ENCODE results near the gene MRPL46. TPM values are rescaled to one million over a fixed set of nuclear protein-coding genes. Genes with fewer than 3 reads are reported as not detected.
A peak's percentile ranks its signal among the peaks of the same experiment; 100 is the strongest.

The MRPL46 gene
- total RNA-seq, 8 experiments from 2014 or later, result 22.8 to 35.8 (median 30.1) TPM

DNA sequence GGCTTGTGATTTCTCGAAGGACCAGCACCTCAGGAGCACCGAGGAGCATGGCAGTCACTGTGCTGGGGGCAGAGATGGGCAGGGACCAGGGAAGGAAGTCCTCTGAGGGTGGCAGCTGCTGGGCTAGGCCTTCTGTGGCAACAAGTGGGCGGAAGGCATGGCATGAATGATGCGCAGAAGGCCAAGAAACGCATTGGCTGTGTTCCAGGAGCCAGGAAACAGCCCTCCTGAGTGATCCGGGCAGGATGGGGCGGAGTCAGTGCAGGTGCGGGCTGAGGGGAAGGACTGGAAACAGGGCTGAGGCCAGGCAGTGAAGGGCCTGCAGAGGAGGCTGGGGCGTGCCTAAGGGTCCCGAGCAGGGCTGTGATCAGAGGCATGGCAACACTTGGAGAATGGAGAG, 24.0 kb upstream of the MRPL46 start:
- H3K27ac ChIP-seq, result no peak overlapping the region
- in situ Hi-C loops (cut with MboI; ENCODE audit: low pct_unique_long_range_greater_than_20kb in 2 of 9, low sequenced_read_pairs in 9 of 9, unreplicated experiment in 9 of 9), result loop anchor here in 5 of 9 experiments (10.0 to 25.0 kb wide), 3 partner anchors 121 to 521 kb away; partner anchors contain the start of gene AEN (in 3 of the 5)
- 57 to 100% (median 76%) methylated on average over 1 to 6 of the region's 10 CpGs; no CpG with 5 or more reads in 3 of the 10 experiments for WGBS, 10 experiments
- ATAC-seq (replicated peaks in 6 of 8), result peak in 1 of 8 experiments; percentile 16
- no peak overlapping the region for H3K4me3 ChIP-seq
- peaks cover 6 to 12% of the 10 kb centered on the region in 2 donors for H3K4me1 ChIP-seq (replicated peaks in 1 of 2)

DNA sequence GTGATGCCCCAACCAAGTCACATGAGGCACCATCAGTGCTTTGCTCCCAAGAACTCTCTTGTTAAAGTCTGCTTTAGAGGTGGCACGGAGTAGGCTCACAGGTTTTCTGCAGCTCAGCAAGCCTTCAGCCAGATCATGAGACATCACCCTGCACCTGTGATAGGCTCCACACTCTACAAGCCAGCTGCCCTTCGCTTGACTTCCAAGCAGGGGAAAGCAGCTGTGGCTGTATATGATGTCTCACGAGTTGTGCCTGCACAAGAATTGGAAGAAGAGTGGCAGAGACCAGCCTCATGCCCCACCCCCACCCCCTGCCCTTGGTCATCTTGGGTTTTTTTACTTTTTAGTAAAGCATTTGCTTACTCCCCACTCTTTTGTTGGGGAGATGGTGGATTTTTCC, 22.8 kb upstream of the MRPL46 start:
- Histone ChIP-seq H3K27ac (no peak overlapping the region), H3K4me1 (replicated peaks in 1 of 2) (peaks cover 10 to 20% of the 10 kb centered on the region in 2 donors), H3K4me3 (no peak overlapping the region)
- ATAC-seq (replicated peaks in 6 of 8), result no peak
- WGBS, 10 experiments, result 71 to 100% (median 86%) methylated on average over 1 to 2 of the region's 3 CpGs; no CpG with 5 or more reads in 5 of the 10 experiments
- in situ Hi-C loops (cut with MboI; ENCODE audit: low pct_unique_long_range_greater_than_20kb in 2 of 9, low sequenced_read_pairs in 9 of 9, unreplicated experiment in 9 of 9), result loop anchor here in 5 of 9 experiments (10.0 to 25.0 kb wide), 3 partner anchors 122 to 522 kb away; partner anchors contain the start of gene AEN (in 3 of the 5)

DNA sequence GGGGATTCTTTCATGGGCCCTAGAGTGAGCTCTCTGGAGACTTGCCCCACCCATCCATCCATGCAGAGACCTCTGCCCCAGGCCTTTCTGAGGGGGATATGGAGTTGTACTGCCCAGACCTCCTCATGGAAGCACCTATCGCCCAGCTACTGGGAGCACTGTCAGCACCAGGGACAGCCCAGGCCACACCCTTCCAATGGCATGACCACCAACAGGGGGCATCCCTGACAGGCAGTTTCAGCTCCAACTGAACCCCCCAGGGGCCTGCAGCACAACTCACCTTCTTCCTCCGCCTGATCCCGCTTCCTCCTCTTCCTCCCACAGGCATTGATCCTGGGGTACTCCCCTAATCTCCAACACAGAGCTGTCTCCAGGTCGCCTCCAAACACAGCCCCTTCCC, 22.1 kb upstream of the MRPL46 start:
- ATAC-seq (replicated peaks in 6 of 8), result no peak
- Histone ChIP-seq H3K4me3 (no peak overlapping the region), H3K4me1 (replicated peaks in 1 of 2) (peaks cover 16 to 27% of the 10 kb centered on the region in 2 donors), H3K27ac (no peak overlapping the region)
- in situ Hi-C loops (cut with MboI; ENCODE audit: low pct_unique_long_range_greater_than_20kb in 2 of 9, low sequenced_read_pairs in 9 of 9, unreplicated experiment in 9 of 9), result loop anchor here in 5 of 9 experiments (10.0 to 25.0 kb wide), 3 partner anchors 123 to 523 kb away; partner anchors contain the start of gene AEN (in 3 of the 5)
- WGBS, 10 experiments, result 40 to 100% (median 90%) methylated on average over 1 to 2 of the region's 4 CpGs; no CpG with 5 or more reads in 5 of the 10 experiments

DNA sequence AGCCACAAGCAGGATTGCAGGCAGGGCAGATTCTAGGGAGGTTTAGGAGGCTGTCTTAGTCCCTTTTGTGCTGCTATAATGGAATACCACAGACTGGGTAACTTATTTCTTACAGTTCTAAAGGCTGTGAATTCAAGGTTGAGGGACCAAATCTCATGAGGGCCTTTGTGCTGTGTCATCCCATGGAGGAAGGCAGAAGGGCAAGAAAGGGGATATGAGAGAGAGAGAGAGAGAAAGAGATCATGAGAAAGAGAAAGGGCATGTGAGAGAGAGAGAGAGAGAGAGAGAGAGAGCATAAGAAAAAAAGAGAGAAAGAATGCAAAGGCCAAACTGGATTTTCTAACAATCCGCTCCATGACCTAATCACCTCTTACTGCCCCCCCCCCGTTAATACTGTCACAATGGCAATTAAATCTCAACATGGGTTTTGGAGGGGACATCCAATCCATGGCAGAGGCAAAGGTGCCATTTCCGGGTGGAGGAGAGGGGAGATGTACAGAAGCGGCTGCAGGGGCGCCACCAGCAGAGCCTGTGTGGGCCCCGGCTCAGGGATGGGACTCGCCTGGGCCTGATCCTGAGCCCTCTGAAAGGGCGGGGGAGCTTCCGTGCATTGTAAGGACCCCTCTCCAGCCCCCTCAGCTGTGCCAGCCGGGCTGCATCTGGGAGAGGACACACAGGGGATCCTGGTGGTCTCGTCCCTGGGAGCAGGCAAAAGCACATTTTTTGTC, 20.8 kb upstream of the MRPL46 start:
- Histone ChIP-seq H3K4me1 (replicated peaks in 1 of 2) (peaks cover 16 to 30% of the 10 kb centered on the region in 2 donors), H3K4me3 (no peak overlapping the region), H3K27ac (no peak overlapping the region)
- in situ Hi-C loops (cut with MboI; ENCODE audit: low pct_unique_long_range_greater_than_20kb in 2 of 9, low sequenced_read_pairs in 9 of 9, unreplicated experiment in 9 of 9), result loop anchor here in 5 of 9 experiments (10.0 to 25.0 kb wide), 3 partner anchors 124 to 524 kb away; partner anchors contain the start of gene AEN (in 3 of the 5)
- WGBS, 10 experiments, result 43 to 78% (median 50%) methylated on average over 1 to 3 of the region's 11 CpGs; no CpG with 5 or more reads in 5 of the 10 experiments
- no peak for ATAC-seq (replicated peaks in 6 of 8)

DNA sequence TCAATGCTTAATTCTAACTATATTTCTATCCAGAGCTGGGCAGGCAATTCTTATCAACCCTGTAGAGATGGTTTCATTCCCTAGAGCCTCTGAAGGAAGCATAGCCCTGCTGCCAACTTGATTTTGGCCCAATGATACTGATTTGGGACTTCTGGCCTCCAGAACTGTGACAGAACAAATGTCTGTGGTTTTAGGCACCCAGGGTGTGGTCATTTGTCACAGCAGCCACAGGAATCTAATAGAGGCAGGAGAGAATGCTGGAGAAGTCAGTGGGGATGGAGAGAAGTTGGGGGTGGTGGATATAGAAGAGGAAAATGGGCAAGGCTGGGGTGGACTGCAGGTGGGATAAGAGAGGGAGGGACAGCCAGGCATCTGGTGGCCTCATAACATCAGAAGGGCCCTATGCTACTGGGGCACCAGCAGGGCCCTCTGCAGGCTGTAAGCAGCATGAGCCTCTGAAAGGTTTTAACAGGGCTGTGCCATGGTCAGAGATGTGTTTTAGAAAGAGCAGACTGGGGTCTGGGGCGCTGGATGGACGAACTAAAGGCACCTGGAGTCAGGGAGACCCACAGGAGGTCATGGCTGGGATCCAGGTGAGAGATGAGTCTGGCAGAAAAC, 20.1 kb upstream of the MRPL46 start:
- Histone ChIP-seq H3K4me1 (replicated peaks in 1 of 2) (peaks cover 16 to 34% of the 10 kb centered on the region in 2 donors), H3K27ac (no peak overlapping the region), H3K4me3 (no peak overlapping the region)
- peak in 2 of 8 experiments; percentile 26 to 67 for ATAC-seq (replicated peaks in 6 of 8)
- in situ Hi-C loops (cut with MboI; ENCODE audit: low pct_unique_long_range_greater_than_20kb in 2 of 9, low sequenced_read_pairs in 9 of 9, unreplicated experiment in 9 of 9), result loop anchor here in 5 of 9 experiments (10.0 to 25.0 kb wide), 3 partner anchors 125 to 525 kb away; partner anchors contain the start of gene AEN (in 3 of the 5)
- WGBS, 10 experiments, result 63 to 92% (median 81%) methylated on average over 2 of the region's 2 CpGs; no CpG with 5 or more reads in 6 of the 10 experiments

DNA sequence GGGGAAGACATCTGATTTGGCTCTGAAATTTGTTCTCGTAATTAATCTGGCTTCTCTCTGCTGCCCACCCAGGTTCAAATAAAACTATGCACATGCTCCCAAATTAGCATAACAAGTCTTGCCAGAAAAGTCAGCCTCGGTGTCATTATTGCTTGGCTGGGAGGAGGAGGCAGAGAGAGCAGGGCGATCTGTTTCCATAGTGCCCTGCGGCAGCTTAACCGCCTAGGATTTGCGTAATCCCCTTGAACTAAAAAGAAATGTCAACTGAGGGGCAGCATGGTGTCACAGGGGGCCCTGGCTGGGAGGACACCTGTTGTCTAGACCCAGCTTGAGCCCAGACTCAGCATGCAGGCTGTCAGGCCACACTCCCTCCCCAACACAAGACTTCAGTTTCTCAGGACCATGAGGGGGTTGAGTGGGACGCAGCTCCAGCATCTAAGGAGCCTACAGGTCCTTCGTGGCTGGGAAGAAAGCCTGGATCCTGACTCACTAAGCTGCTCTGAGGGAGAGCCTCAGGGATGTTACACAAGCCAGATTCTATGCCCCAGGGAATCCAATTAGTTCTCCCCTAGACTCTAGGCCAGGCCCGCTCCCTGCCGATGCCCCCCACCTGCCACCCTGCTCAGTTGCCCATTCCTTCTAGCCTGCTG, 17.6 kb upstream of the MRPL46 start:
- Histone ChIP-seq H3K27ac (peak overlapping the region in 1 of 2 donors; percentile 73), H3K4me3 (no peak overlapping the region), H3K4me1 (replicated peaks in 1 of 2) (peaks cover 16 to 36% of the 10 kb centered on the region in 2 donors)
- WGBS, 10 experiments, result 0 to 88% (median 17%) methylated on average over 2 to 6 of the region's 10 CpGs; no CpG with 5 or more reads in 3 of the 10 experiments
- in situ Hi-C loops (cut with MboI; ENCODE audit: low pct_unique_long_range_greater_than_20kb in 2 of 9, low sequenced_read_pairs in 9 of 9, unreplicated experiment in 9 of 9), result loop anchor here in 5 of 9 experiments (10.0 to 25.0 kb wide), 3 partner anchors 127 to 527 kb away; partner anchors contain the start of gene AEN (in 3 of the 5)
- ATAC-seq (replicated peaks in 6 of 8), result peak; percentile 51 to 95 (median 88)

DNA sequence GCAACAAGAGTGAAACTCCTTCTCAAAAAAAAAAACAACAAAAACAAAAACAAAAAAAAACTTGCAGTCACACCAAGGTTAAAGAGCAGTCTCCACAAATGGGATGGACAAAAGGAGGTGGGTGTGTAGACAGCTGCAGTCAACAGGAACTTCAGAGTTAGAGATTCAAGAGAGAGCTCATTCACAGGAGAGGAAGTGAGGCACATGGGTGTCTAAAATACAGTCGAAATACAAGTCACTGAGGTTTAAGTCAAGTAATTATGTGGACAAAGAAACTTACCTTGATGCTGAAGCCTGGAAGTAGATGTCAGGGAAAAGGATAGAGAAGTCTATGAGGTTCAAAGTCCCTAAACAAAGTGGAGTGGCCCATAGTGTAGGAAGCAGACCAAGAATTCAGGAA, 15.1 kb upstream of the MRPL46 start:
- Histone ChIP-seq H3K4me1 (replicated peaks in 1 of 2) (peaks cover 11 to 23% of the 10 kb centered on the region in 2 donors), H3K27ac (no peak overlapping the region), H3K4me3 (no peak overlapping the region)
- in situ Hi-C loops (cut with MboI; ENCODE audit: low pct_unique_long_range_greater_than_20kb in 2 of 9, low sequenced_read_pairs in 9 of 9, unreplicated experiment in 9 of 9), result loop anchor here in 5 of 9 experiments (10.0 to 25.0 kb wide), 3 partner anchors 130 to 530 kb away; partner anchors contain the start of gene AEN (in 3 of the 5)
- WGBS, 10 experiments, result 40 to 86% (median 63%) methylated on average over 1 of the region's 1 CpG; no CpG with 5 or more reads in 3 of the 10 experiments
- no peak for ATAC-seq (replicated peaks in 6 of 8)

DNA sequence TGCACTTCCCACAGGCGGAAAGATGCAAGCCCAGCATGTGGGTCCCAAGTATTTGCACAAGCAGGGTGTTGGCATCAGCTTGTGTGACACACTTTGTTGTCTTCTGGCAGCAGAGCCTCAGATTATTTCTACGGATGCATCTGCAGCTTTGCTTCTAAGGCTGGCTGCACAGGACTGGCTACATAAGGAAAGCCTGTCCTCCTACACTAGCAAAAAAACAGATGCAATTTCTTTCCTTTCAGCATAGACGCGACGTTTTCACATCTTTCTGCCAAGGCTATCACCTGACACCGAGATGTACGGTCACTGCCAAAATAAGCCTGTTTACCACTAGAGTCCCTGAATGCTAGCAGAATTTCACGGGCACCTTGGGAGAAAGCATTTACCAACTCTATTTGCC, 13.8 kb upstream of the MRPL46 start:
- H3K4me3 ChIP-seq, result no peak overlapping the region
- in situ Hi-C loops (cut with MboI; ENCODE audit: low pct_unique_long_range_greater_than_20kb in 2 of 9, low sequenced_read_pairs in 9 of 9, unreplicated experiment in 9 of 9), result loop anchor here in 5 of 9 experiments (10.0 to 25.0 kb wide), 3 partner anchors 131 to 531 kb away; partner anchors contain the start of gene AEN (in 3 of the 5)
- no peak for ATAC-seq (replicated peaks in 6 of 8)
- 40 to 100% (median 95%) methylated on average over 1 to 7 of the region's 8 CpGs for WGBS, 10 experiments
- H3K27ac ChIP-seq, result no peak overlapping the region
- H3K4me1 ChIP-seq (replicated peaks in 1 of 2), result peaks cover 11 to 28% of the 10 kb centered on the region in 2 donors

DNA sequence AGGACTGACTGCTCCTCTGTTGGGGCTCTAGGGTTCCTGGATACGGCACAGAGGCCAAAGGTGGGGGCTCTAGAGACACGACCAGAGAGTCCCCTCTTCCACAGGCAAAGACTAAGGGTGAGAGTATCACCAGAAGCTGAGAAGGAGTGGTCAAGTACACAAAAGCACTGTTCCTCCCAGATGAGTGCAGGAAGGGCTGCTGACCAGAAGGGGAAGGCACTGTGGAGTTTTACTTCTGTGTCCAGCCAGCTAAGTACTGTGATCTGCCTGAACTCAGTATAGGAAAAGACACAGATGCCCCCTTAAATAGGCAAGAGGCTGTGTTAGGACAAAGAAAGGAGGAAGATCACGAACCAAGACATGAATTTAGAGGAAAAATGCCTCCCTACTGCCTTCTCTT, 12.0 kb upstream of the MRPL46 start:
- ATAC-seq (replicated peaks in 6 of 8), result peak in 4 of 8 experiments; percentile 9 to 55 (median 21)
- WGBS, 10 experiments, result 39 to 88% (median 72%) methylated on average over 2 to 3 of the region's 3 CpGs; no CpG with 5 or more reads in 4 of the 10 experiments
- in situ Hi-C loops (cut with MboI; ENCODE audit: low pct_unique_long_range_greater_than_20kb in 2 of 9, low sequenced_read_pairs in 9 of 9, unreplicated experiment in 9 of 9), result loop anchor here in 6 of 9 experiments (10.0 to 25.0 kb wide), 3 partner anchors 133 to 533 kb away; partner anchors contain the start of gene AEN (in 3 of the 6)
- peaks cover 0 to 12% of the 10 kb centered on the region in 2 donors for H3K4me1 ChIP-seq (replicated peaks in 1 of 2)
- no peak overlapping the region for H3K27ac ChIP-seq
- no peak overlapping the region for H3K4me3 ChIP-seq

DNA sequence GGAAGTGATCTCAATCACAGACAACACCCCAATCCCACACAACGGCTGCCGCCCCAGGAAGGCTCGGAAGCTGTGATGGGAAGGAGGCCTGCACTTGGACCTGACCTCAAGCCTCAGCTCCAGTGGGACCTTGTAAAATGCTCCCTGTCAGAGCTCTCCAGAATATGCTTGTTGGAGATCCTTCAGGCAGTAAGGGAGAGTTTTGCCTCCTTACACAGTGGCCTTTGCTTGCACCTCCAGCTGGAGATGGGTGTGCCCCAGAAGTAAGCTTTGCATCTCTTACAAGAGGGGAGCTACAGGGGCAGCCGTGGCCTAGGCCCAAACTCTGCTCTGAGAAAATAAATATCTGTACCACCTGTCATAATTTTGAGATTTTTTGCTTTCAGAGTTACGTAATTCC, 10.7 kb upstream of the MRPL46 start:
- H3K4me1 ChIP-seq (replicated peaks in 1 of 2), result peaks cover 0 to 10% of the 10 kb centered on the region in 2 donors
- H3K27ac ChIP-seq, result no peak overlapping the region
- peak in 3 of 8 experiments; percentile 51 to 74 (median 71) for ATAC-seq (replicated peaks in 6 of 8)
- in situ Hi-C loops (cut with MboI; ENCODE audit: low pct_unique_long_range_greater_than_20kb in 2 of 9, low sequenced_read_pairs in 9 of 9, unreplicated experiment in 9 of 9), result loop anchor here in 6 of 9 experiments (10.0 to 25.0 kb wide), 3 partner anchors 134 to 534 kb away; partner anchors contain the start of gene AEN (in 3 of the 6)
- WGBS, 10 experiments, result 79 to 100% (median 100%) methylated on average over 1 to 4 of the region's 5 CpGs; no CpG with 5 or more reads in 3 of the 10 experiments
- no peak overlapping the region for H3K4me3 ChIP-seq

DNA sequence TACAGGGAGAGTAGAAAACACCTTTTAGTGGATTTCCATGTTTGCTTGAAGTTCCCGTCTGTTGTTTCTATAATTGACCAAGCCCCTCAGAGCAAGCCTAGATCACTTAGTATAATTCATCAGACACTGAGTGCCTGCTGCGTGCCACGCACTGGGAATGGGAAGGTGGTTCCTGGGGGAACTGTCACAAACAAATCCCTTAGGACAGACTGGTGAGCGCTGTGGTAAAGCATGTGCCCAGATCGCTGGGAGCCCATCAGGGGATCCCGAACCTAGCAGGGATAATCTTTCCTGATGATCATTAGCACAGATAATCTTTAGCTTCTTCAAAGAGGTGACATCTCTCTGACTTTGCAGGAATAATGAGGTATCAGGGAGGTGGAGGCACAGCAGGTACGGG, 9.9 kb upstream of the MRPL46 start:
- peak in 1 of 8 experiments; percentile 11 for ATAC-seq (replicated peaks in 6 of 8)
- Histone ChIP-seq H3K4me1 (replicated peaks in 1 of 2) (peaks cover 0 to 5% of the 10 kb centered on the region in 2 donors), H3K4me3 (no peak overlapping the region), H3K27ac (no peak overlapping the region)
- 75 to 100% (median 100%) methylated on average over 1 to 5 of the region's 7 CpGs; no CpG with 5 or more reads in 2 of the 10 experiments for WGBS, 10 experiments
- in situ Hi-C loops (cut with MboI; ENCODE audit: low pct_unique_long_range_greater_than_20kb in 2 of 9, low sequenced_read_pairs in 9 of 9, unreplicated experiment in 9 of 9), result loop anchor here in 6 of 9 experiments (10.0 to 25.0 kb wide), 3 partner anchors 135 to 535 kb away; partner anchors contain the start of gene AEN (in 3 of the 6)

DNA sequence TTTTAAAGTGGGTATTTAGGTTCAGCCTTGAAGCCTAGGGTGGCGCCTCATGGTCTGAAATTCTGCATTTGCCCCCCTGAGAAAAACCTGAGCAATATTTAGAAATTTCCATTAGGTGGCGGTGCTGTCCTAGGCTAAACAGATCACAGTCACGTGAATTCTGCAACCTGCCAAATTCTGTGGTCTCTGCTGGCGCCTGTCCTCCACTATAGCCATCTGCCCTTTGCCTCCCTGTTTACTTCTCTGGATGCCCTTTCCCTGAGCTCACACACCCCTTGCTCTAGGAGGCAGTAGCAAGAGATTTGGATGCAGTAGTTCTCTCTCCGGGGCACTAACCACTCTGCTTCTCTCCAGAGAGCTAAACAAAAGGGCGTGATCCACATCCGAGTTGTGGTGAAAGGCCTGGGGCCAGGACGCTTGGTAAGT, 9.5 kb upstream of the MRPL46 start:
- in situ Hi-C loops (cut with MboI; ENCODE audit: low pct_unique_long_range_greater_than_20kb in 2 of 9, low sequenced_read_pairs in 9 of 9, unreplicated experiment in 9 of 9), result loop anchor here in 6 of 9 experiments (10.0 to 25.0 kb wide), 3 partner anchors 136 to 536 kb away; partner anchors contain the start of gene AEN (in 3 of the 6)
- no peak overlapping the region for H3K27ac ChIP-seq
- H3K4me3 ChIP-seq, result no peak overlapping the region

More for the DNA sequence above, 9.5 kb upstream of the MRPL46 start:
- H3K4me1 ChIP-seq (replicated peaks in 1 of 2), result peaks cover 0 to 5% of the 10 kb centered on the region in 2 donors
- 17 to 80% (median 49%) methylated on average over 1 to 6 of the region's 8 CpGs; no CpG with 5 or more reads in 1 of the 10 experiments for WGBS, 10 experiments
- peak; percentile 66 to 86 (median 81) for ATAC-seq (replicated peaks in 6 of 8)

Measured in motor neuron (in vitro differentiated cells).